ENCODE data around the gene KCNIP4.

DNA sequence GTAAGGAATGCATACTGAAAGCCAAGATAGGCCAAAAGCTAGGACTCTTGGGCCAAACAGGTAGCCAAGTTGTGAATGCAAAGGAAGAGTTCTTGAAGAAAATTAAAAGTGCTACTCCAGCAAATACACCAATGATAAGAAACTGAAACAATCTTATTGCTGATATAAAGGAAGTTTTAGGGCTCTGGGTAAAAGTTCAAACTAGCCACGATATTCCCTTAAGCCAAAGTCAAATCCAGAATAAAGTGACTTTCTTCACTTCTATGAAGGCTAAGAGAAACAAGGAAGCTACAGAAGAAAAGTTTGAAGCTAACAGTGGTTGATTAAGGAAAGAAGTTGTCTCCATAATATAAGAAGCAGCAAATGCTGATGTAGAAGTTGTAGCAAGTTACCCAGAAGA lies 850.7 kb downstream of the KCNIP4 start:
- TF ChIP-seq, protein P1, sequence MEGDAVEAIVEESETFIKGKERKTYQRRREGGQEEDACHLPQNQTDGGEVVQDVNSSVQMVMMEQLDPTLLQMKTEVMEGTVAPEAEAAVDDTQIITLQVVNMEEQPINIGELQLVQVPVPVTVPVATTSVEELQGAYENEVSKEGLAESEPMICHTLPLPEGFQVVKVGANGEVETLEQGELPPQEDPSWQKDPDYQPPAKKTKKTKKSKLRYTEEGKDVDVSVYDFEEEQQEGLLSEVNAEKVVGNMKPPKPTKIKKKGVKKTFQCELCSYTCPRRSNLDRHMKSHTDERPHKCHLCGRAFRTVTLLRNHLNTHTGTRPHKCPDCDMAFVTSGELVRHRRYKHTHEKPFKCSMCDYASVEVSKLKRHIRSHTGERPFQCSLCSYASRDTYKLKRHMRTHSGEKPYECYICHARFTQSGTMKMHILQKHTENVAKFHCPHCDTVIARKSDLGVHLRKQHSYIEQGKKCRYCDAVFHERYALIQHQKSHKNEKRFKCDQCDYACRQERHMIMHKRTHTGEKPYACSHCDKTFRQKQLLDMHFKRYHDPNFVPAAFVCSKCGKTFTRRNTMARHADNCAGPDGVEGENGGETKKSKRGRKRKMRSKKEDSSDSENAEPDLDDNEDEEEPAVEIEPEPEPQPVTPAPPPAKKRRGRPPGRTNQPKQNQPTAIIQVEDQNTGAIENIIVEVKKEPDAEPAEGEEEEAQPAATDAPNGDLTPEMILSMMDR (IDR thresholded peaks at IDR 0.05), result no peak
- no peak for TF ChIP-seq POLR2A (IDR thresholded peaks at IDR 0.05)
